K562 treated with DMSO at 1 percent for 48 hours (cell line): ENCODE results near the gene RHOT2. TPM values are rescaled to one million over a fixed set of nuclear protein-coding genes. Genes with fewer than 3 reads are reported as not detected.

Source experiments
- total RNA-seq: library from RNA; unstranded; fragments of 300-600 nt; gene quantifications from 2 replicates; pipeline ENCODE4 v1.2.3, GENCODE V29; 2022; ENCODE audit warnings: low replicate concordance; ENCODE audit errors: extremely low read depth

The RHOT2 gene
- total RNA-seq, 1 experiment from 2014 or later, result not detected

Other genes with a start within 250 kb of the RHOT2 start
- gene RAB11FIP3, start 242.5 kb upstream of the RHOT2 start, total RNA-seq, result not detected in 2 replicates
- gene CAPN15, start 140.4 kb upstream of the RHOT2 start, total RNA-seq, result not detected in 2 replicates
- gene PRR35, start 107.7 kb upstream of the RHOT2 start, total RNA-seq, result not detected in 2 replicates
- not detected in 2 replicates for gene NHLRC4, start 101.1 kb upstream of the RHOT2 start, total RNA-seq
- gene PIGQ, start 98.2 kb upstream of the RHOT2 start, total RNA-seq, result 359 TPM in 1 of 2 replicates, not detected in the other
- not detected in 2 replicates for gene RAB40C, start 78.1 kb upstream of the RHOT2 start, total RNA-seq
- not detected in 2 replicates for gene WFIKKN1, start 37.1 kb upstream of the RHOT2 start, total RNA-seq
- not detected in 2 replicates for gene METTL26, start 31.8 kb upstream of the RHOT2 start, total RNA-seq
- not detected in 2 replicates for gene MCRIP2, start 26.3 kb upstream of the RHOT2 start, total RNA-seq
- not detected in 2 replicates for gene WDR90, start 18.8 kb upstream of the RHOT2 start, total RNA-seq
- not detected in 2 replicates for gene RHBDL1, start 7.5 kb downstream of the RHOT2 start, total RNA-seq
- gene STUB1, start 12.3 kb downstream of the RHOT2 start, total RNA-seq, result not detected in 2 replicates
- gene JMJD8, start 16.2 kb downstream of the RHOT2 start, total RNA-seq, result not detected in 2 replicates
- not detected in 2 replicates for gene WDR24, start 22.3 kb downstream of the RHOT2 start, total RNA-seq
- not detected in 2 replicates for gene FBXL16, start 37.7 kb downstream of the RHOT2 start, total RNA-seq
- not detected in 2 replicates for gene METRN, start 47.0 kb downstream of the RHOT2 start, total RNA-seq
- gene ANTKMT, start 53.0 kb downstream of the RHOT2 start, total RNA-seq, result not detected in 2 replicates
- not detected in 2 replicates for gene CCDC78, start 58.3 kb downstream of the RHOT2 start, total RNA-seq
- gene HAGHL, start 59.0 kb downstream of the RHOT2 start, total RNA-seq, result not detected in 2 replicates
- gene CIAO3, start 72.9 kb downstream of the RHOT2 start, total RNA-seq, result not detected in 2 replicates
- gene MSLN, start 92.6 kb downstream of the RHOT2 start, total RNA-seq, result not detected in 2 replicates
- gene RPUSD1, start 120.2 kb downstream of the RHOT2 start, total RNA-seq, result not detected in 2 replicates
- not detected in 2 replicates for gene CHTF18, start 120.5 kb downstream of the RHOT2 start, total RNA-seq
- gene GNG13, start 132.6 kb downstream of the RHOT2 start, total RNA-seq, result not detected in 2 replicates